Islet of Langerhans (tissue), 1 donor: Measurements from ENCODE around the gene ZMYND8.
"Not testable (repeated sequence)": the region's sequence is repeated elsewhere in the genome, so short reads cannot be mapped to it uniquely, and the experiment has no call there.

Experiments
- FAIRE-seq: peaks from one replicate; lab custom pipeline; 2011; peaks lifted over from hg19 to GRCh38; lab: Jason Lieb, UNC

The ZMYND8 gene

GRCh38 chr20:47356526-47357295 lies at the start of gene ZMYND8:
Gene ZMYND8, minus strand, starts transcription at chr20:47356699. Its CDS starts 29 bp downstream, at chr20:47356670.
- FAIRE-seq = no peak

- FAIRE-seq = no peak
Observed at GRCh38 chr20:47405775-47406325, 49.4 kb upstream of the ZMYND8 start.

- no peak for FAIRE-seq
Observed at GRCh38 chr20:47400685-47401084, 44.2 kb upstream of the ZMYND8 start.

- no peak for FAIRE-seq
Observed at GRCh38 chr20:47397652-47398301, 41.3 kb upstream of the ZMYND8 start.

GRCh38 chr20:47396762-47397476 lies 40.4 kb upstream of the ZMYND8 start:
- FAIRE-seq = no peak

GRCh38 chr20:47393796-47394514 lies 37.5 kb upstream of the ZMYND8 start:
- not testable (repeated sequence) for FAIRE-seq

- FAIRE-seq = no peak
Observed at GRCh38 chr20:47392721-47393073, 36.2 kb upstream of the ZMYND8 start.

GRCh38 chr20:47392015-47392720 lies 35.7 kb upstream of the ZMYND8 start:
- no peak for FAIRE-seq

GRCh38 chr20:47391276-47392010 lies 34.9 kb upstream of the ZMYND8 start:
- no peak for FAIRE-seq

- no peak for FAIRE-seq
Observed at GRCh38 chr20:47389867-47390347, 33.4 kb upstream of the ZMYND8 start.

- FAIRE-seq = not testable (repeated sequence)
Observed at GRCh38 chr20:47385968-47386367, 29.5 kb upstream of the ZMYND8 start.

GRCh38 chr20:47382746-47383415 lies 26.4 kb upstream of the ZMYND8 start:
- FAIRE-seq = no peak

- FAIRE-seq = no peak
Observed at GRCh38 chr20:47380481-47380880, 24.0 kb upstream of the ZMYND8 start.

- no peak for FAIRE-seq
Observed at GRCh38 chr20:47379433-47380150, 23.1 kb upstream of the ZMYND8 start.

GRCh38 chr20:47377122-47377722 lies 20.7 kb upstream of the ZMYND8 start:
- FAIRE-seq = no peak

- FAIRE-seq = not testable (repeated sequence)
Observed at GRCh38 chr20:47376096-47376643, 19.7 kb upstream of the ZMYND8 start.

GRCh38 chr20:47374121-47374520 lies 17.6 kb upstream of the ZMYND8 start:
- FAIRE-seq = not testable (repeated sequence)

GRCh38 chr20:47373206-47373733 lies 16.8 kb upstream of the ZMYND8 start:
- no peak for FAIRE-seq
